SK-N-SH treated with all-trans-retinoic acid at 6 μM for 48 hours (cell line): Measurements from ENCODE around the gene BPIFB3.

Source experiments
- ATAC-seq: fragments of 200-7000 bp; cut with Tn5 transposase; 3 replicates; pipeline ENCODE4 v1.9.1; 2020; ENCODE audit warnings: mild to moderate bottlenecking, moderate library complexity
- ARNTL ChIP-seq: fragments of 450-650 bp; formaldehyde crosslinking; IDR thresholded peaks from 2 replicates; pipeline ENCODE4 v1.5.0; 2020; ENCODE audit warnings: low read depth, mild to moderate bottlenecking, moderate library complexity, borderline replicate concordance
- BACH2 ChIP-seq: fragments of 250-450 bp; sonication (Bioruptor Pico); IDR thresholded peaks from 2 replicates; pipeline ENCODE4 v1.9.0; 2021; ENCODE audit warnings: mild to moderate bottlenecking, borderline replicate concordance
- CREB5 ChIP-seq: fragments of 250-450 bp; sonication (Bioruptor Pico); IDR thresholded peaks from 2 replicates; pipeline ENCODE4 v1.5.1; 2020; ENCODE audit warnings: low read depth, mild to moderate bottlenecking, moderate library complexity
- CSDC2 ChIP-seq: fragments of 250-450 bp; sonication (Bioruptor Pico); IDR thresholded peaks from 2 replicates; pipeline ENCODE4 v1.5.0; 2020; ENCODE audit warnings: mild to moderate bottlenecking, moderate library complexity
- CSRNP3 ChIP-seq: fragments of 250-450 bp; sonication (Bioruptor Pico); IDR thresholded peaks from 2 replicates; pipeline ENCODE4 v1.5.1; 2021; ENCODE audit warnings: mild to moderate bottlenecking, moderate library complexity
- ESRRG ChIP-seq: fragments of 250-450 bp; sonication (Bioruptor Pico); IDR thresholded peaks from 2 replicates; pipeline ENCODE4 v1.6.1; 2021; ENCODE audit warnings: mild to moderate bottlenecking
- GLIS3 ChIP-seq: fragments of 250-450 bp; sonication (Bioruptor Pico); IDR thresholded peaks from 2 replicates; pipeline ENCODE4 v1.5.0; 2020; ENCODE audit warnings: mild to moderate bottlenecking, moderate library complexity
- ISL1 ChIP-seq: fragments of 250-450 bp; sonication (Bioruptor Pico); IDR thresholded peaks from 2 replicates; pipeline ENCODE4 v2.1.2; 2022; ENCODE audit warnings: mild to moderate bottlenecking, moderate library complexity
- OSR1 ChIP-seq: fragments of 250-450 bp; sonication (Bioruptor Pico); IDR thresholded peaks from 2 replicates; pipeline ENCODE4 v1.8.0; 2022; ENCODE audit warnings: moderate library complexity, mild to moderate bottlenecking, inconsistent platforms
- PATZ1 ChIP-seq: fragments of 250-450 bp; sonication (Bioruptor Pico); IDR thresholded peaks from 2 replicates; pipeline ENCODE4 v1.8.0; 2020; ENCODE audit warnings: mild to moderate bottlenecking, moderate library complexity, borderline replicate concordance
- POU6F1 ChIP-seq: fragments of 250-450 bp; sonication (Bioruptor Pico); IDR thresholded peaks from 2 replicates; pipeline ENCODE4 v1.8.0; 2021; ENCODE audit warnings: low read depth, mild to moderate bottlenecking, moderate library complexity, borderline replicate concordance
- PPARA ChIP-seq: fragments of 250-450 bp; sonication (Bioruptor Pico); IDR thresholded peaks from 2 replicates; pipeline ENCODE4 v1.5.0; 2020; ENCODE audit warnings: mild to moderate bottlenecking, borderline replicate concordance
- RARB ChIP-seq: fragments of 250-450 bp; sonication (Bioruptor Pico); IDR thresholded peaks from 2 replicates; pipeline ENCODE4 v1.8.0; 2021; ENCODE audit warnings: mild to moderate bottlenecking, moderate library complexity
- SNAI2 ChIP-seq: fragments of 250-450 bp; sonication (Bioruptor Pico); IDR thresholded peaks from 2 replicates; pipeline ENCODE4 v1.5.0; 2020; ENCODE audit warnings: mild to moderate bottlenecking, moderate library complexity
- TCF4 ChIP-seq: fragments of 250-450 bp; sonication (Bioruptor Pico); IDR thresholded peaks from 2 replicates; pipeline ENCODE4 v1.8.0; 2021; ENCODE audit warnings: mild to moderate bottlenecking, moderate library complexity, borderline replicate concordance
- TOX ChIP-seq: fragments of 250-450 bp; sonication (Bioruptor Pico); IDR thresholded peaks from 2 replicates; pipeline ENCODE4 v1.8.0; 2021; ENCODE audit warnings: mild to moderate bottlenecking, moderate library complexity, borderline replicate concordance
- TSHZ2 ChIP-seq: fragments of 250-450 bp; sonication (Bioruptor Pico); IDR thresholded peaks from 2 replicates; pipeline ENCODE4 v1.5.0; 2020; ENCODE audit warnings: mild to moderate bottlenecking, moderate library complexity
- ZC3H10 ChIP-seq: fragments of 250-450 bp; sonication (Bioruptor Pico); IDR thresholded peaks from 2 replicates; pipeline ENCODE4 v1.5.1; 2021; ENCODE audit warnings: mild to moderate bottlenecking, moderate library complexity
- ZFP3 ChIP-seq: fragments of 250-450 bp; sonication (Bioruptor Pico); IDR thresholded peaks from 2 replicates; pipeline ENCODE4 v1.5.0; 2020; ENCODE audit warnings: mild to moderate bottlenecking, moderate library complexity
- ZFP30 ChIP-seq: fragments of 450-650 bp; formaldehyde crosslinking; IDR thresholded peaks from 2 replicates; pipeline ENCODE4 v1.5.0; 2022; ENCODE audit warnings: mild to moderate bottlenecking, moderate library complexity
- ZNF565 ChIP-seq: fragments of 450-650 bp; formaldehyde crosslinking; conservative IDR thresholded peaks from 2 replicates; pipeline ENCODE4 v1.5.0; 2020; ENCODE audit warnings: low read depth, mild to moderate bottlenecking, moderate library complexity
- ZNF70 ChIP-seq: fragments of 450-650 bp; formaldehyde crosslinking; IDR thresholded peaks from 2 replicates; pipeline ENCODE4 v1.5.0; 2020; ENCODE audit warnings: mild to moderate bottlenecking, moderate library complexity
- ZNF8 ChIP-seq: fragments of 450-650 bp; formaldehyde crosslinking; IDR thresholded peaks from 2 replicates; pipeline ENCODE4 v1.5.0; 2020; ENCODE audit warnings: mild to moderate bottlenecking, moderate library complexity

The BPIFB3 gene

GRCh38 chr20:33046412-33046811 is 7.3 kb upstream of the BPIFB3 start:
- no peak for ATAC-seq
- TF ChIP-seq ZFP3 (CRISPR knock-in tag): no peak
- TF ChIP-seq TSHZ2 (CRISPR knock-in tag): no peak

- no peak for ATAC-seq
- no peak for TF ChIP-seq TOX
- no peak for TF ChIP-seq ZC3H10
- no peak for TF ChIP-seq CREB5 (CRISPR knock-in tag)
- TF ChIP-seq ARNTL (CRISPR knock-in tag): no peak
- TF ChIP-seq PPARA: no peak
- no peak for TF ChIP-seq ZFP3 (CRISPR knock-in tag)
- TF ChIP-seq POU6F1: no peak
- no peak for TF ChIP-seq ZNF8
- TF ChIP-seq CSDC2: no peak
- no peak for TF ChIP-seq ESRRG (CRISPR knock-in tag)
- TF ChIP-seq ZFP30 (CRISPR knock-in tag): no peak
- TF ChIP-seq ZNF70 (CRISPR knock-in tag): no peak
- no peak for TF ChIP-seq OSR1 (CRISPR knock-in tag)
- TF ChIP-seq ZNF565 (CRISPR knock-in tag): no peak
- TF ChIP-seq SNAI2 (CRISPR knock-in tag): no peak
- TF ChIP-seq CSRNP3 (CRISPR knock-in tag): no peak
- TF ChIP-seq BACH2 (CRISPR knock-in tag): no peak
- TF ChIP-seq GLIS3: no peak
- no peak for TF ChIP-seq TCF4 (CRISPR knock-in tag)
- TF ChIP-seq ISL1: no peak
These were observed 2.4 kb upstream of the BPIFB3 start for GRCh38 chr20:33051333-33051732.

GRCh38 chr20:33054381-33054780 is 678 bp downstream of the BPIFB3 start:
- no peak for ATAC-seq
- no peak for TF ChIP-seq ZFP30 (CRISPR knock-in tag)
- no peak for TF ChIP-seq ISL1
- no peak for TF ChIP-seq BACH2 (CRISPR knock-in tag)
- no peak for TF ChIP-seq ZC3H10
- no peak for TF ChIP-seq PATZ1 (CRISPR knock-in tag)
- no peak for TF ChIP-seq SNAI2 (CRISPR knock-in tag)
- no peak for TF ChIP-seq GLIS3
- TF ChIP-seq POU6F1: no peak
- no peak for TF ChIP-seq ESRRG (CRISPR knock-in tag)
- TF ChIP-seq TSHZ2 (CRISPR knock-in tag): no peak
- no peak for TF ChIP-seq TCF4 (CRISPR knock-in tag)
- no peak for TF ChIP-seq ZFP3 (CRISPR knock-in tag)
- no peak for TF ChIP-seq PPARA
- no peak for TF ChIP-seq CREB5 (CRISPR knock-in tag)
- TF ChIP-seq RARB: no peak
- no peak for TF ChIP-seq ZNF565 (CRISPR knock-in tag)
- TF ChIP-seq, all 23 proteins: peak for 0
